RWPE1 (cell line): ENCODE data around the gene SPINK2.
A peak's percentile ranks its signal among the peaks of the same experiment; 100 is the strongest.

ENCODE experiments used
- CTCF ChIA-PET: fragments of 350-600 bp; sonication (Branson Sonifier 250); formaldehyde crosslinking; extraction: SDS; loops from one replicate; lab custom pipeline; 2021; lab: Yijun Ruan, JAX
- POLR2A ChIA-PET: fragments of 400-600 bp; formaldehyde crosslinking; extraction: SDS; loops from one replicate; lab custom pipeline; 2020; ENCODE audit warnings: antibody characterized with exemption; ENCODE audit not compliant: low non-redundant PET; lab: Yijun Ruan, JAX
- DNase-seq: peaks from one replicate; pipeline ENCODE4 v3.0.0; 2012; ENCODE audit warnings: low spot score
- H3K27ac ChIP-seq: fragments of 450-650 bp; 2 replicates; pipeline ENCODE4 v1.5.1; 2017
- TF ChIP-seq, protein P1 (sequence below): fragments of 450-650 bp; conservative IDR thresholded peaks from 2 replicates; pipeline ENCODE4 v1.5.1; 2017; ENCODE audit warnings: low read depth, mild to moderate bottlenecking

Gene SPINK2, protein sequence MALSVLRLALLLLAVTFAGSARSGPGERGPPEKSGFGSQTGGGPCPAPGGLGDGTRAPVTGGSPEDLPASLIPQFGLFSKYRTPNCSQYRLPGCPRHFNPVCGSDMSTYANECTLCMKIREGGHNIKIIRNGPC

DNA sequence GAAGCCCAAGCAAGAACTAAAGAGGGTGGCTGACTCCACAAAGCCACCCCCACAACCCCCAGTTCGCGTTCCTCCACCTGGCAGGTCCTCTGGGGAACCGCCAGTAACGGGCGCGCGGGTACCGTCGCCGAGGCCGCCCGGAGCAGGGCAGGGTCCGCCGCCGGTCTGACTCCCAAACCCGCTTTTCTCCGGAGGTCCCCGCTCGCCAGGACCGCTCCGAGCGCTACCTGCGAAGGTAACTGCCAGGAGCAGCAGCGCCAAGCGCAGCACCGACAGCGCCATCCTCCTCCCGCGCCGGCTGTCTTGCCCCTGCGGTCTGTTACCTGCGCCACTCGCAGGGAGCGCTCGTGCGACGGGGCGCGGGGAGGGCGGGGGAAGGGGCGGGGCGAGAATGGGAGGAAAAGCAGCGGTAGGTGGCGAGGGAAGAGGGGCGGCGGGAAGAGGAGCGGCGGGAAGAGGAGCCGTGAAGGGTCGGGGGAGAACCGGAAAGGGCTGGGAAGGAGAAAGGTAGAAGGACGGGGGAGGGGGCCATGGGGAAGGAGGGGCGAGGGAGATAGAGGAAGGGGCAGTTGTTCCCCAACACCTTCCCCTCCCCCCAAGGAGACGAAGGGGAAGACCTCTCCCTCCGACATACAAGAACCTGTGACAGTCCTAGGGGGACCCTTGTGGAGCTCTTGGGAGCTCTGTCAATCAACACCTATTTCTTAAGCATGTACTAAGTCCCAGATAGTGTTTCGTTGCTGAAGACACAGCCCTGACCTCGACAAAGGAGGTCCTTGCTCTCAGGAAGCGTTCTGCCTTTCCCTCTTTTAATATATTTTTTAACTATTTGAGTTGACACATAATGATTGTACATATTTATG is at the start of gene SPINK2:
SPINK2 (minus strand) TSS at position 321 of the 863 bp plus-strand sequence; CDS start at position 282, 39 bp downstream.
- TF ChIP-seq, protein P1, sequence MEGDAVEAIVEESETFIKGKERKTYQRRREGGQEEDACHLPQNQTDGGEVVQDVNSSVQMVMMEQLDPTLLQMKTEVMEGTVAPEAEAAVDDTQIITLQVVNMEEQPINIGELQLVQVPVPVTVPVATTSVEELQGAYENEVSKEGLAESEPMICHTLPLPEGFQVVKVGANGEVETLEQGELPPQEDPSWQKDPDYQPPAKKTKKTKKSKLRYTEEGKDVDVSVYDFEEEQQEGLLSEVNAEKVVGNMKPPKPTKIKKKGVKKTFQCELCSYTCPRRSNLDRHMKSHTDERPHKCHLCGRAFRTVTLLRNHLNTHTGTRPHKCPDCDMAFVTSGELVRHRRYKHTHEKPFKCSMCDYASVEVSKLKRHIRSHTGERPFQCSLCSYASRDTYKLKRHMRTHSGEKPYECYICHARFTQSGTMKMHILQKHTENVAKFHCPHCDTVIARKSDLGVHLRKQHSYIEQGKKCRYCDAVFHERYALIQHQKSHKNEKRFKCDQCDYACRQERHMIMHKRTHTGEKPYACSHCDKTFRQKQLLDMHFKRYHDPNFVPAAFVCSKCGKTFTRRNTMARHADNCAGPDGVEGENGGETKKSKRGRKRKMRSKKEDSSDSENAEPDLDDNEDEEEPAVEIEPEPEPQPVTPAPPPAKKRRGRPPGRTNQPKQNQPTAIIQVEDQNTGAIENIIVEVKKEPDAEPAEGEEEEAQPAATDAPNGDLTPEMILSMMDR = peak; percentile 55
- ChIA-PET CTCF (interaction anchor here (0.6 kb wide), 1 partner anchor 880 kb away, joined by 3 read pairs; no protein-coding TSS in a partner anchor), POLR2A (no interaction called here)
- no peak within 1 kb of the TSS for H3K27ac ChIP-seq
- DNase-seq = peak; percentile 73

DNA sequence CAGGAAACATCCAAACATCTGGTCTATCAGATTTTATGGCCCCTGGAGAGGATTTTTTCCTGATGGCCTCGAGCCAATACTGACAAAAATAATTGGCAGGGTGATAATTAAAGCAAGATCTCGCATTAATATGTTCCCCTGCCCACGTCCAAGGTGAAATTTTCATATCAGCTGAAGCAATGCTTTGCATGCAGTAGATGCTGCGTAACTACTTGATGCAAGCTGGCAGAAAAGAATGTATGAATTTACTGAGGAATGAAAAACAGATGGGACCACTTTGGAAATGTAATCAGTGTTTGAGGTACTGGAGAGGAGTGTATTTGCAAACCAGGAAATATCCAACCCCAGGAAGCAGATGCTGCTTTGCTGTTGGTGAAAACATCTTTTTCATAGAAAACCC is 49.4 kb upstream of the SPINK2 start:
- TF ChIP-seq, protein P1 = no peak
- H3K27ac ChIP-seq = no peak overlapping the region
- no peak for DNase-seq
- POLR2A ChIA-PET = no interaction called here
- CTCF ChIA-PET = no interaction called here

DNA sequence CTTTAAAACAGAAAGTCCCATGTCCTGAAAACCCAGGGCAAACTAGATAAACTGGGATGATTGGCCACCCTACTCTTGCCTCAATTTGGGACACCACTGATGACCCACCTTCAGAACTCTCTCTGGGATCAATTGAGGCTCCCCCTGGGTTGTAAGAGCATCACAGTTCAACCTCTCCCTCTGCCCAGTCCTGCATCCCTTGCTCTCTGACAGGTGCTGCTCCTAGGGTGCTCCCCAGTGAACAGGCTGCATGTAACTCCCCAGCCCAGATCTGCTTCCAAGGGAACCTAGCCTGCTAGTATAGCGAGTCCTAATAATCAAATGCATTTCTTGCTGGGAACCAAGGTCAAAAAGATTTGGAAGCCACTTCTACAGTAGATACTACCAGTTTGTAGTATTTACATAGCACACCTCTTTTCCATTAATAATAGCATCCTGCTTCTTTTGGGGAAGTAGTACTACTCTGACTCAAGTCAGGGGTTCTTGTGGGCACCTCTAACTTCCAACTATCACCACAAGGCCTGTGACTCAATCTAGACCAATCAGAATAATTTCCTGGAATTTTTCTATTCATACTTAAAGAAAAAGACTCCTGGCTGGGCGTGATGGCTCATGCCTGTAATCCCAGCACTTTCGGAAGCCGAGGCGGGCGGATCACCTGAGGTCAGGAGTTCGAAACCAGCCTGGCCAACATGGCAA is 42.1 kb upstream of the SPINK2 start:
- no peak overlapping the region for H3K27ac ChIP-seq
- DNase-seq = peak; percentile 12
- TF ChIP-seq, protein P1 = no peak
- CTCF ChIA-PET = interaction anchor here (0.7 kb wide), 1 partner anchor 11 kb away, joined by 7 read pairs; no protein-coding TSS in a partner anchor
- POLR2A ChIA-PET = no interaction called here

DNA sequence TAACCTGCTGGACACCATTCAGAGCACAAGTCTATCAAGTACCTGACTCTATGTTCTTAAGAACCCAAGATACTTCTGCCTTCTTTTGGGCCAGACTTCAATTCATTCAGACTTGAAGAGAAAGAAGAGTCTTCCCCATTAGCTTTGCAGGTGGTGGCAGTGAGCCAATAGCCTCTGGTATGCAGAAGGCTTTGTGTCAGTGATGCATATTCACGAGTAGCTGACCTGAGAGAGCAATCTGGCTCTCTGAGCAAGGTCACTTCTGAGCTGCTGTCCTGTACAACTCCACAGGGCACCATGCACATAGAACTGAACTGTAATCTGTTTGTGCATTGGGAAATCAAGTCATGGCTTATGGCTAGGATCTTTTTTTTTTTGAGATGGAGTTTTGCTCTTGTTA is 39.9 kb upstream of the SPINK2 start:
- no peak for DNase-seq
- POLR2A ChIA-PET = no interaction called here
- TF ChIP-seq, protein P1 = no peak
- H3K27ac ChIP-seq = no peak overlapping the region
- CTCF ChIA-PET = no interaction called here

DNA sequence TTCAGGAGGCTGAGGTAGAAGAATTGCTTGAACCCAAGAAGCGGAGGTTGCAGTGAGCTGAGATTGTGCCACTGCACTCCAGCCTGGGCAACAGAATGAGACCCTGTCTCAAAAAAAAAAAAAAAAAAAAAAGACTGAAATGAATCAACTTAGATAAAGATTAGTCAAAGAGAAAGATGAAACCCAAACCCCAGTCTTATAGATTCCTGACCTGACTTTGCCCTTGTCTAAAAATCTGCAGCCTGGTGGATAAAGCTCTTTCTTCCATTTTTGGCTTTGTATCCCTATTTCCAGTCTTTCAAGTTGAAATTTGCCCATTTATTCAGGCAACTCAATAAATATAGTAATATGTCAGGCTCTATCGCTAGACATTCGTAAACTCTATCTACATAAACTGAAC is 39.3 kb upstream of the SPINK2 start:
- POLR2A ChIA-PET = no interaction called here
- CTCF ChIA-PET = interaction anchor here (0.6 kb wide), 2 partner anchors 103 to 1315 kb away, joined by 3 to 4 read pairs; no protein-coding TSS in a partner anchor
- TF ChIP-seq, protein P1 = no peak
- no peak overlapping the region for H3K27ac ChIP-seq
- no peak for DNase-seq

DNA sequence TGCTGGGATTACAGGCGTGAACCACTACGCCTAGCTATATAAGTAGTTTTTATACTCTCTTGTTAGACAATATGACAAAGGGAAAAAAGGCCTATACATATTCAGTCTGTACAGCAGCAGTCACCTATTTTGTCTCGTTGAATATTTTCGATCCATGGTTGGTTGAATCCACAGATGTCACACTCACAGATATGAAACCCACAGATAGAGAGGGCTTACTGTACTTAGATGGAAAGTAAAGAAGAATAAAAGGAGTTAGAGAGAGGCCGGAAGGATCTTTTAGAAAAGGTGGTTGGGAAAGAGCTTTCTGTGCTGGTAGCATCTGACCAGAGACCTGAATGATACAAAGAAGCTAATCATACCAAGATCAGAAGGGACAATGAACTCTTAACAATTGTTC is 38.3 kb upstream of the SPINK2 start:
- POLR2A ChIA-PET = no interaction called here
- CTCF ChIA-PET = interaction anchor here (0.6 kb wide), 1 partner anchor 10 kb away, joined by 6 read pairs; no protein-coding TSS in a partner anchor

More for the DNA sequence above, 38.3 kb upstream of the SPINK2 start:
- TF ChIP-seq, protein P1 = no peak
- H3K27ac ChIP-seq = no peak overlapping the region
- DNase-seq = no peak
